Measurements from ENCODE around the gene KBTBD2. TPM values are rescaled to one million over a fixed set of nuclear protein-coding genes. Genes with fewer than 3 reads are reported as not detected.

KBTBD2 gene
- total and polyA plus RNA-seq, 2 of the 4 experiments (the other 2 are of a cell fraction): 13.2 to 32.3 TPM

DNA sequence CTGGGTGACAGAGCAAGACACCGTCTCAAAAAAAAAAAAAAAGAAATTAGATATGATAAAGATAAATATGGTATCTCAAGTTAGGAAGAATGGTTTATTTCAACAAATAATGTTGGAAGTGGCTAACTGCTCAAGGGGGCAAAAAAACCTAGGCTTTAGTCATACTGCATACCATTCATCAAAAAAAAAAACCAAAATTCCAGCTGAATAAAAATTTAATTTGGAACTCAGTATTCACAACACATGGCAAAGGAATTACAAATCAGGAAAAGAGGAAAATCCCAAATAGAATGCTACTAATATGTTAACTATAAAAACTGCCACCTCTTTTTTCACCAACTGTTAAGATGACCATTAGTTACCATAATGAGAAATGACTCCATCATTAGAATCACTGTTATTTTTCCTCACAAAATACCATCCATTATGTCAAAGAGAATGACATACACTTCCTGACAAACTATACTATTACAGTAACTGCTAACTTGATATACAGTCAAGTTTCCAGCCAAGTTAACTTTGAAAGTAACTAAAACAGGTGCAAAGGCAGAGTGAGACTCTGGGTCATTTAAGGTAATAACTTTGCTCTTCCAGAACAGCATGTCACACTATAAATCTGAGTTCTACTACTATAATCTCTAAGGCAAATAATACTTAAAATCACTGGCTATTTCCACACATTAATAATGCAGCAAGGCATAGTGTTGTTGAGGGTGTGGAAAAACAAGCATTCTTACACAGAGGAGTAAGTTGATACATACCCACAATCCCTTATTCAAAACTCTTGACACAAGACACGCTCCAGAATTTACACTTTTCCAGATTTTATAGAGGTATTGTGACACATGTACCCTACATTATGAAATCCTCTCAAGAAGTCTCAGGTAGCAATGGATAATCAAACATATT is 10.2 kb downstream of the KBTBD2 start:
- H4K91ac ChIP-seq (ENCODE audit: insufficient read depth, low read depth, low read length): no peak overlapping the region
- no peaks in the 10 kb centered on the region for H3K36me3 ChIP-seq (ENCODE audit: control insufficient read depth, insufficient read depth, low read length)
- no peak overlapping the region; the same call in 1 of the 2 replicates for H3K27ac ChIP-seq (ENCODE audit: insufficient read depth, low read length)
- BruUV-seq (replicated peaks): no TSS peak
- H2AK9ac ChIP-seq (replicated peaks; ENCODE audit: low read depth, low read length, poor library complexity): no peak overlapping the region
- H3K56ac ChIP-seq (ENCODE audit: extremely low read depth, insufficient read depth, low read length): no peak overlapping the region
- no peak overlapping the region for H3K9ac ChIP-seq (ENCODE audit: low read depth, low read length)
- peaks cover 9 to 42% of the 10 kb centered on the region in 2 experiments; a peak in 3 of 4 replicates for H3K79me1 ChIP-seq (ENCODE audit: low read depth in 1 of 2, low read length in 2 of 2)
- no peak overlapping the region for H4K5ac ChIP-seq (ENCODE audit: low read depth, low read length)
- no peak overlapping the region for H3K23ac ChIP-seq (ENCODE audit: low read depth, low read length)
- H4K20me1 ChIP-seq (ENCODE audit: insufficient read depth, low read length): peaks cover 53% of the 10 kb centered on the region
- no peak overlapping the region for H3K4me3 ChIP-seq (ENCODE audit: insufficient read depth, low read depth, low read length)
- H3K4me1 ChIP-seq (ENCODE audit: control insufficient read depth, insufficient read depth, low read length): peaks cover 7% of the 10 kb centered on the region
- TF ChIP-seq, protein P1, sequence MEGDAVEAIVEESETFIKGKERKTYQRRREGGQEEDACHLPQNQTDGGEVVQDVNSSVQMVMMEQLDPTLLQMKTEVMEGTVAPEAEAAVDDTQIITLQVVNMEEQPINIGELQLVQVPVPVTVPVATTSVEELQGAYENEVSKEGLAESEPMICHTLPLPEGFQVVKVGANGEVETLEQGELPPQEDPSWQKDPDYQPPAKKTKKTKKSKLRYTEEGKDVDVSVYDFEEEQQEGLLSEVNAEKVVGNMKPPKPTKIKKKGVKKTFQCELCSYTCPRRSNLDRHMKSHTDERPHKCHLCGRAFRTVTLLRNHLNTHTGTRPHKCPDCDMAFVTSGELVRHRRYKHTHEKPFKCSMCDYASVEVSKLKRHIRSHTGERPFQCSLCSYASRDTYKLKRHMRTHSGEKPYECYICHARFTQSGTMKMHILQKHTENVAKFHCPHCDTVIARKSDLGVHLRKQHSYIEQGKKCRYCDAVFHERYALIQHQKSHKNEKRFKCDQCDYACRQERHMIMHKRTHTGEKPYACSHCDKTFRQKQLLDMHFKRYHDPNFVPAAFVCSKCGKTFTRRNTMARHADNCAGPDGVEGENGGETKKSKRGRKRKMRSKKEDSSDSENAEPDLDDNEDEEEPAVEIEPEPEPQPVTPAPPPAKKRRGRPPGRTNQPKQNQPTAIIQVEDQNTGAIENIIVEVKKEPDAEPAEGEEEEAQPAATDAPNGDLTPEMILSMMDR (conservative IDR thresholded peaks at IDR 0.05; ENCODE audit: low read depth, low read length): no peak
- TF ChIP-seq CEBPB (IDR thresholded peaks at IDR 0.05; ENCODE audit: low read depth, low read length): peak; percentile 70
- no peak overlapping the region for H2BK15ac ChIP-seq (ENCODE audit: low read depth, low read length)
- intact Hi-C loops (cut with micrococcal nuclease) (no loop called here), in situ Hi-C loops (cut with MboI; ENCODE audit: low sequenced_read_pairs) (no loop called here), dilution Hi-C loops (cut with HindIII; ENCODE audit: low sequenced_read_pairs, unreplicated experiment) (no loop called here)
- H3K14ac ChIP-seq (replicated peaks; ENCODE audit: low read depth, low read length): no peak overlapping the region
- WGBS, 2 experiments (ENCODE audit: extremely low coverage in 2 of 2, insufficient read length in 1 of 2): no CpG with 5 or more reads among the region's 2 CpGs
- H2BK5ac ChIP-seq (ENCODE audit: low read depth, low read length, poor library complexity, severe bottlenecking): no peak overlapping the region
- ChIA-PET CTCF (interaction anchor here (0.6 kb wide), 1 partner anchor 665 kb away, joined by 3 read pairs; no protein-coding TSS in a partner anchor), POLR2A (ENCODE audit: unreplicated experiment) (no interaction called here)
- no peak overlapping the region for H2BK120ac ChIP-seq (ENCODE audit: low read depth, low read length)
- H3K9me1 ChIP-seq (ENCODE audit: insufficient read depth, low read length): peaks cover 7% of the 10 kb centered on the region; the same call in 1 of the 2 replicates
- H3K9me3 ChIP-seq (ENCODE audit: control insufficient read depth, insufficient read depth, low read length): no peaks in the 10 kb centered on the region
- H3K18ac ChIP-seq (ENCODE audit: low read depth, low read length): no peak overlapping the region
- H3K27me3 ChIP-seq (ENCODE audit: control insufficient read depth, insufficient read depth, low read length): no peaks in the 10 kb centered on the region
- no peak overlapping the region for H2AFZ ChIP-seq (replicated peaks; ENCODE audit: low read length, poor library complexity)
- DNase-seq (peak; percentile 36), ATAC-seq (ENCODE audit: low read depth) (peak; percentile 56)
- H2BK20ac ChIP-seq (ENCODE audit: low read depth, low read length): no peak overlapping the region
- no peak overlapping the region for H3K4ac ChIP-seq (ENCODE audit: low read depth, low read length)
- no peak overlapping the region for H4K8ac ChIP-seq (ENCODE audit: low read depth in 2 of 2, low read length in 2 of 2)
- no peak overlapping the region for H2AK5ac ChIP-seq (ENCODE audit: low read depth, low read length)
- H3K4me2 ChIP-seq (ENCODE audit: low read depth, low read length): peak overlapping the region; percentile 43; the same call in 1 of the 2 replicates
